Activated CD8-positive, alpha-beta T cell treated with anti-CD3 and anti-CD28 coated beads, Interleukin-2, amount 10 ng/mL, durations not matched to agents 7 days and 5 days (primary cell): ENCODE results near the gene ITGAE. TPM values are rescaled to one million over a fixed set of nuclear protein-coding genes. Genes with fewer than 3 reads are reported as not detected.

ENCODE experiments used
- ATAC-seq: fragments of 150-1000 bp; cut with Tn5 transposase; one replicate; pipeline ENCODE4 v1.10.0; 2021; ENCODE audit warnings: moderate library complexity
- CTCF ChIA-PET: fragments of 350-600 bp; sonication (Branson Sonifier 250); formaldehyde crosslinking; loops from one replicate; lab custom pipeline; 2021; ENCODE audit warnings: antibody characterized with exemption; lab: Charles Lee
- POLR2A ChIA-PET: fragments of 350-600 bp; sonication (Branson Sonifier 250); formaldehyde crosslinking; loops from one replicate; lab custom pipeline; 2021; ENCODE audit warnings: antibody characterized with exemption; lab: Charles Lee
- DNase-seq: peaks from one replicate; pipeline ENCODE4 v3.0.0-alpha.2; 2020
- H3K27ac Mint-ChIP-seq: one replicate; pipeline ENCODE4 v1.8.0; 2021; ENCODE audit warnings: mild to moderate bottlenecking, mixed read lengths
- H3K27me3 Mint-ChIP-seq: one replicate; pipeline ENCODE4 v1.8.0; 2021; ENCODE audit warnings: low read depth, mixed read lengths
- H3K36me3 Mint-ChIP-seq: one replicate; pipeline ENCODE4 v1.8.0; 2021; ENCODE audit warnings: low read depth, mixed read lengths
- H3K4me1 Mint-ChIP-seq: one replicate; pipeline ENCODE4 v1.8.0; 2021; ENCODE audit warnings: low read depth, mixed read lengths
- H3K4me3 Mint-ChIP-seq: one replicate; pipeline ENCODE4 v1.8.0; 2021; ENCODE audit warnings: mild to moderate bottlenecking, mixed read lengths
- H3K9me3 Mint-ChIP-seq: one replicate; pipeline ENCODE4 v1.8.0; 2022; ENCODE audit warnings: mixed read lengths; ENCODE audit not compliant: insufficient read depth
- total RNA-seq, 2 experiments: library from RNA; stranded (reverse); gene quantifications; one replicate each; pipeline ENCODE4 v1.2.3, GENCODE V29; 2021

Gene ITGAE
- total RNA-seq, 2 experiments from 2014 or later, result 22.9 to 23.2 TPM

DNA sequence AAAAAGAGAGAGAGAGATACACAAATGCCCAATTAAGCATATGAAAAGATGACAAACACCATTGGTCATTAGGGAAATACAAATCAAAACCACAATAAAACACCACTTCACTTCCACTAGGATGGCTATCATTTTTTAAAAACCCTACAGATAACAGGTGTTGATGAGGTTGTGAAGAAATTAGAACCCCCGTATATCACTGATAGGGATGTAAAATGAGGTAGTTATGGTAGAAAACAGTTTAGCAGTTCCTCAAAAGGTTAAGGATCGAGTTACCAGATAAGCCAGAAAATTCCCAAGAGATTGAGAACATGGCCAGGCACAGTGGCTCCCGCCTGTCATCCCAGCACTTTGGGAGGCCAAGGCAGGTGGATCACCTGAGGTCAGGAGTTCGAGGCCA, 107.8 kb downstream of the ITGAE start:
- CTCF ChIA-PET, result interaction anchor here (1.2 to 4.1 kb wide), 4 partner anchors 11 to 153 kb away, joined by 3 to 19 read pairs (median 8); partner anchors contain the start of gene NCBP3
- ATAC-seq (no peak), DNase-seq (no peak)
- H3K4me3 Mint-ChIP-seq, result no peak overlapping the region
- peaks cover 37% of the 10 kb centered on the region for H3K4me1 Mint-ChIP-seq
- peaks cover 8% of the 10 kb centered on the region for H3K36me3 Mint-ChIP-seq
- POLR2A ChIA-PET, result no interaction called here
- no peaks in the 10 kb centered on the region for H3K9me3 Mint-ChIP-seq
- no peaks in the 10 kb centered on the region for H3K27me3 Mint-ChIP-seq
- H3K27ac Mint-ChIP-seq, result no peak overlapping the region

DNA sequence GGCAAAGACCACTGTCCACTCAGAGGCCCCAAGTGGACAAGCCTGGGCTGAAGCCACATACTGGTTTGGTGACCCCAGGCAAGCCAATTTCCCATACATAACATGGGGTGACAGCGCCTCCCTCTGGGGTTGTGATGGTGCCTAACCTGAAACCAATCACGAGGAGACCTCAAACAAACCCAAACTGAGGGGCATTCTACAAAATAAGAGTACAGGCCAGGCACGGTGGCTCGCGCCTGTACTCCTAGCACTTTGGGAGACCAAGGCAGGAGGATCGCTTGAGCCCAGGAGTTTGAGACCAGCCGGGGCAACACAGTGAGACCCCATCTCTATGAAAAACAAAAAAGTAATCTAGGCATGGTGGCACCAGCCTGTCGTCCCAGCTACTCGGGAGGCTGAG, 108.6 kb downstream of the ITGAE start:
- Mint-ChIP-seq H3K9me3 (no peaks in the 10 kb centered on the region), H3K4me3 (no peak overlapping the region), H3K36me3 (peaks cover 3% of the 10 kb centered on the region), H3K27ac (no peak overlapping the region), H3K27me3 (no peaks in the 10 kb centered on the region), H3K4me1 (peaks cover 32% of the 10 kb centered on the region)
- ChIA-PET POLR2A (no interaction called here), CTCF (interaction anchor here (1.0 to 1.6 kb wide), 2 partner anchors 10 to 18 kb away, joined by 3 to 5 read pairs; no protein-coding TSS in a partner anchor)
- ATAC-seq, result no peak
- DNase-seq, result no peak

DNA sequence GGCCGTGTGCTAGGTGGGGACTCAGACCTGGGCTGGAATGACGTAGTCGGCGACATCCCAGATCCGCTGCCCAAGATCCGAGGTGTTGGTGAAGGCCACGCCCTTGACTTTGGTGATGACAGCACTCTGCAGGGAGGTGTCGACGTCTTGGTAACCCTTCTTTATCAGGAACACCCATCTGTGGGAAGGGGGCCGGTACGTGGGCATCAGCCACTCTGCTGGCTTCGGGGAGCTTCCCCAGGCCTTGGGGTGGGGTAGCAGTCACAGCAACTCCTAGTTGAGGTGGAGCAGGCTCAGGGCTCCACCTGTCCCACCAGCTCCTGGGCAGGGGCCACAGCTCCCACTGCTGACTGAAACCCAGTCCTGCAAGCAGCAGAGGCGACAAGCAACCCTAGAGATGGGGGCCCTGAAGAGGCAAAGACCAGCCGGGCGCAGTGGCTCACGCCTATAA, 109.3 kb downstream of the ITGAE start:
- H3K27me3 Mint-ChIP-seq, result no peaks in the 10 kb centered on the region

DNA sequence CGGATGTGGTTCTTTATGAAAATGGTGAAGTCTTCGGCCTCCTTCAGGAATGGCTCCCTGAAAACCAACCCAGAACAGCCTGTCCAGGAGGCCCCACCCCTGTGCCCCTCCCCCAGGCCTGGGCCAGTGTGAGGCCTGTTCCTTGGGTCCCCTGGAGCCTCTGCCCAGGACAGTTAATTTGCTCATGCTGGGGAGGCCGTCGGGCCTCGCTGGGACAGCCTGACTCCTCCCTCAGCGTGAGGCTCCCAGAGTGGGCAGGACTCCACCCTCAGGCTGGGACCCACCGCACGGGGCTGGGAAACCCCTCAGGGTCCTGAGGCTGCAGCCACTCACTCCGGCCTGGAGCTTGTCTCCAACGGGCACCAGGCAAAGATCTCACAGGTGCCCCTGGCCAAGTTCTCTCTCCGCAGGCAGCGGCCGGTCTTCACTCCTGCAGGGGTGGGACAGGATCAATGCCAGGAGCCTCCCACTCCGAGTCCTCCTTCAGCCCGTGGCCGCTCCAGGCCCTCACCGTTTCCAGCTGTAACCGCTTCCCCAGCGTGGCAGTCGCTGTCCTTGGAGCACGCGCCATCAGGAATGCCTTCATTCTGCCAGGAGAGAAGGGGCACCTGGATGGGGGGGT, 110.8 kb downstream of the ITGAE start:
- H3K9me3 Mint-ChIP-seq, result no peaks in the 10 kb centered on the region
- H3K4me3 Mint-ChIP-seq, result no peak overlapping the region
- no peak for ATAC-seq
- H3K4me1 Mint-ChIP-seq, result peaks cover 18% of the 10 kb centered on the region
- H3K36me3 Mint-ChIP-seq, result peaks cover 3% of the 10 kb centered on the region
- H3K27ac Mint-ChIP-seq, result no peak overlapping the region
- H3K27me3 Mint-ChIP-seq, result no peaks in the 10 kb centered on the region
- POLR2A ChIA-PET, result no interaction called here
- CTCF ChIA-PET, result no interaction called here
- DNase-seq, result no peak

More for the DNA sequence above, 109.3 kb downstream of the ITGAE start:
- no peak overlapping the region for H3K4me3 Mint-ChIP-seq
- CTCF ChIA-PET, result interaction anchor here (1.0 to 1.6 kb wide), 2 partner anchors 9 to 19 kb away, joined by 3 to 5 read pairs; no protein-coding TSS in a partner anchor
- H3K27ac Mint-ChIP-seq, result no peak overlapping the region
- H3K9me3 Mint-ChIP-seq, result no peaks in the 10 kb centered on the region
- ATAC-seq, result no peak
- peaks cover 3% of the 10 kb centered on the region for H3K36me3 Mint-ChIP-seq
- POLR2A ChIA-PET, result no interaction called here
- no peak for DNase-seq
- peaks cover 25% of the 10 kb centered on the region for H3K4me1 Mint-ChIP-seq

DNA sequence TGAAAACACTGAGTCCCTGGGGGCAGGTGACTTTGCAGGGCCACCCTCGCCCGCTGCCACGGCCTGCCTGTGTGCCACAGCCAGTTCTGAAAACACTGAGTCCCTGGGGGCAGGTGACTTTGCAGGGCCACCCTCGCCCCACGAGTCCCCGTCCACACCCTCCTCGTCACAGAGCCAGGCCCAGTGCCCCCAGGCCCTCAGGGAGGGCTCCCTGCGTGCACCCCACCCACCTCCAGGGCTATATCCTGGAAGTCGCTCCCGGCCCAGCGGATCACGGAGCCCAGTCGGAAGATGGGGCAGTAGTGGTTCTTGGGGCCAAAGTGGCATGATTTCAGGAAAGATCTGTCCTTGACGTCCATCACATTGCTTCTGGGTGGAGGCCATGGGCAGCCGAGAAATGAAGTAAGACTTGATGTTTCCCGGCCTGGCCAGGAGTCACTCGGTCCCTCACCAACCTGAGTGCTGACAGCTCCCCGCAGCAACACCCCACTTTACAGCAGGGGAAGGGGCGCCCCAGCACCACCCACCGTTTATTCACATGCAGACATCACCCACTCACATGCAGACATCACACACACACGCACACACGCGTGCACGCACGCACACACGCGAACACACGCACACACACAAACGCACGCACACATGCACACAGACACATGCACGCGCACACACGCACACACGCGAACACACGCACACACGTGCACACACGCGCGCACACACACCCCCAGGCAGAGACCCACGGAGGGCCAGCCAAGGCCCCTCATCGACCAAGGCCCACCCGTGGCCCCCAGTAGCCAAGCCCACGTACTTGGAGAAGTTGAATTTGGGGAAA, 111.5 kb downstream of the ITGAE start:
- H3K9me3 Mint-ChIP-seq, result no peaks in the 10 kb centered on the region
- peak overlapping the region; percentile 55 for H3K27ac Mint-ChIP-seq
- H3K4me1 Mint-ChIP-seq, result peaks cover 14% of the 10 kb centered on the region
- no peak overlapping the region for H3K4me3 Mint-ChIP-seq
- POLR2A ChIA-PET, result no interaction called here
- CTCF ChIA-PET, result no interaction called here
- DNase-seq (no peak), ATAC-seq (no peak)
- peaks cover 3% of the 10 kb centered on the region for H3K36me3 Mint-ChIP-seq
- no peaks in the 10 kb centered on the region for H3K27me3 Mint-ChIP-seq

DNA sequence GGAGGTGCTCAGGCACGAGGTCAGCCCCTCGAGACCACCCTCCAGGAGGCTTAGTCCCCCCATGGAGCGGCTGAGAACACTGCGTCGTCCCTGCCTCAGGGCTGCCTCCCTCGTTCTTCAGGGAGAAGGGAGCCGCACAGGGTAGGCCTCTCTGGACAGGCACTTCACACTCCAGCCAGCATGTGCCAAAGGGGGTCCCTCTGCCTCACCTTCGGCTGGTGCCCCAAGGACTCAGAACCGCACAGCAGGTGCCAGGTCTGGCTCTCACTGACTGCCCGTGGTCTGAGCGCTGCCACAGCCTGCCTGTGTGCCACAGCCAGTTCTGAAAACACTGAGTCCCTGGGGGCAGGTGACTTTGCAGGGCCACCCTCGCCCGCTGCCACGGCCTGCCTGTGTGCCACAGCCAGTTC, 112.1 kb downstream of the ITGAE start:
- CTCF ChIA-PET, result no interaction called here
- H3K4me3 Mint-ChIP-seq, result no peak overlapping the region

DNA sequence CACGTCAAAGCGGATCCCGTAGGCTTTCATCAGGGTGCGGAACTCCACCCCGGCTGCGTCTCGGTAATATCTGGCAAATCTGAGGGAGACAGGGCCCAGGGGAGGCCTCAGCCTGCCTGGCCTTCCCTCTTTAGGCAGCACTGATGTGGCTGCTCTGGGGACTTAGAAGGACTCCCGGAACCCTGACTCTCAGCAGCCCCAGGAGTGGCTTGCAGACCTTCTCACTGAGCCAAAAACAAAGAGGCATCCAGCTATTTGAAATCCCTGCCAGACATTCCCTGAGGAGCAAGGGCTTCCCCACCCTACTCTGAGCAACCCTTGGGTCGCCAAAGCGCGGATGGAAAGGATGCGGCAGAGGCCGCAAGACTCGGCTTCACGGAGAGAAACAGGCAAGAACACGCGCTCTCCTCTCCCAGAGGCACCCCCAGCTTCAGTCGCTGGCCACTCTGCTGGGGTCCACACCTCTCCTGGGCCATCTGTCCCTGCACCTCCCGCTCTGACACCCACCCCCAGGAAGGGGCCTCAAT, 112.9 kb downstream of the ITGAE start:
- peaks cover 8% of the 10 kb centered on the region for H3K4me1 Mint-ChIP-seq
- no peaks in the 10 kb centered on the region for H3K27me3 Mint-ChIP-seq
- CTCF ChIA-PET, result no interaction called here
- no peak overlapping the region for H3K27ac Mint-ChIP-seq
- POLR2A ChIA-PET, result interaction anchor here (0.6 kb wide), 1 partner anchor 19 kb away, joined by 3 read pairs; no protein-coding TSS in a partner anchor
- H3K36me3 Mint-ChIP-seq, result peaks cover 3% of the 10 kb centered on the region
- no peaks in the 10 kb centered on the region for H3K9me3 Mint-ChIP-seq
- no peak overlapping the region for H3K4me3 Mint-ChIP-seq
- no peak for DNase-seq
- no peak for ATAC-seq

More for the DNA sequence above, 112.1 kb downstream of the ITGAE start:
- Mint-ChIP-seq H3K27ac (no peak overlapping the region), H3K27me3 (no peaks in the 10 kb centered on the region), H3K9me3 (no peaks in the 10 kb centered on the region), H3K36me3 (peaks cover 3% of the 10 kb centered on the region), H3K4me1 (peaks cover 8% of the 10 kb centered on the region)
- POLR2A ChIA-PET, result no interaction called here
- ATAC-seq (no peak), DNase-seq (no peak)

DNA sequence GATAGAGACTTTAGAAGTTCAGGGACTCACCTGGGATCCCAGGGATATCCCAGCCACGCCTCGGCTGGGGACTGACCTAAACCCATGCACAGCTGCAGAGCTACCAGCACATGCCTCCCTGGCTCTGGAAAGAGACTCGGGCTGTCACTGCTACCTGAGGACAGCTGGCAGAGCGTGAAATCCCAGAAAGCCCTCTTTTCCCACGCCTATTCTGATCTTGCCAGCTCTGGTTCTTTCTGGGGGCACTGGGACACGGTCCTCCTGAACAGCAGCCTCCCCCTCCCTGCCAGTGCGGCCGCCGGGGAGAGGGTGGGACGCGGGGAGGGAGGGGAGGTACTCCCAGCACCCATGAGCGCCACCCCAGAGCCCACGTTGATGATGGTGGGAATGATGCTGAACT, 115.8 kb downstream of the ITGAE start:
- CTCF ChIA-PET, result interaction anchor here (0.7 to 1.0 kb wide), 2 partner anchors 38 to 42 kb away, joined by 3 to 4 read pairs; partner anchors contain the start of gene HASPIN
- ATAC-seq, result no peak
- H3K9me3 Mint-ChIP-seq, result no peaks in the 10 kb centered on the region
- peaks cover 4% of the 10 kb centered on the region for H3K36me3 Mint-ChIP-seq
- H3K27ac Mint-ChIP-seq, result no peak overlapping the region
- H3K4me1 Mint-ChIP-seq, result peaks cover 21% of the 10 kb centered on the region
- no peak overlapping the region for H3K4me3 Mint-ChIP-seq
- H3K27me3 Mint-ChIP-seq, result no peaks in the 10 kb centered on the region
- DNase-seq, result no peak
- POLR2A ChIA-PET, result no interaction called here

DNA sequence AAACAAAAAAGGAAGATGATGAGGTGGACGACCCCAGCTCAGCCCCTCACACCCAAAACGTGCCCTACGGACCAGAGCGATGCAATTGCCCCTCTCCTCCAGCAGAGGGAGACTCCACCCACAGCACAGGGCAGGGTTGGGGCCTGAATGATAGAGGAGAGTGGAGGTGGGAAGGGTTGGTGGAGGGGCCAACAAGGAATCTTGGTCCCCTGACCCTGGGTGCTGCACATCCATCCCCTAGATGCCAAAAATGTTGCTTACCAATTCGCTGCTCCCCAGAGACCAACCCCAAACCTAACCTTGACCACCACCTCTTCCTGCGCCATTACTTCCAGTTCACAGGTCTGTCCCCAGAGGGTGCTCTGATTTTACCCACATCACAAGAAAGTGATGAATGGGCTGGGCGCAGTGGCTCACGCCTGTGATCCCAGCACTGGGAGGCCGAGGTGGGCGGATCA, 117.9 kb downstream of the ITGAE start:
- Mint-ChIP-seq H3K9me3 (no peaks in the 10 kb centered on the region), H3K4me1 (peaks cover 25% of the 10 kb centered on the region), H3K27me3 (no peaks in the 10 kb centered on the region), H3K4me3 (no peak overlapping the region), H3K27ac (no peak overlapping the region), H3K36me3 (peaks cover 2% of the 10 kb centered on the region)
- ChIA-PET CTCF (interaction anchor here (0.6 to 2.2 kb wide), 29 partner anchors 8 to 231 kb away, joined by 3 to 29 read pairs (median 4); partner anchors contain the start of genes HASPIN, NCBP3 and P2RX5), POLR2A (interaction anchor here (0.6 kb wide), 1 partner anchor 41 kb away, joined by 3 read pairs; the partner anchor contains the start of gene HASPIN)
- peak; percentile 90 for ATAC-seq
- DNase-seq, result peak; percentile 74

DNA sequence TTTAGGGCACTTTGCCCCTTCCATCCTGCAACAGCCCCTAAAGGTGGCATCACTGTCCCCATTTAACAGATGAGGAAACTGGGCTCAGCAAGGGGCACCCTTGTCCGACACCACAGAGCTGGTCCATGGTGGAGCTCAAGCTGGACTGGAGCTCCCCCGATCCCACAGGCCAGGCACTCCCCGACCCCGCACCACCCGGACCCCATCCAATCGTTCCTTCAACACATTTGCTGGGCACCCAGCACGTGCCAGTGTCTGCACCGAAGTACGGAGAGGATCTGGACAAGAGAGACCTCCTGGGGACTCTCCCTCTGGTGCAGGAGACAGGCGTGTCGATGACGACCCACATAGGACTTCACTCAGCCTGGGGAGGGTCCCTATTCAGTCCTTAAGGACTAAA, 119.0 kb downstream of the ITGAE start:
- Mint-ChIP-seq H3K4me1 (peaks cover 25% of the 10 kb centered on the region), H3K9me3 (no peaks in the 10 kb centered on the region), H3K27ac (no peak overlapping the region), H3K4me3 (no peak overlapping the region), H3K27me3 (no peaks in the 10 kb centered on the region), H3K36me3 (peaks cover 2% of the 10 kb centered on the region)
- ChIA-PET POLR2A (no interaction called here), CTCF (interaction anchor here (0.8 to 2.2 kb wide), 16 partner anchors 8 to 164 kb away, joined by 3 to 29 read pairs (median 6); partner anchors contain the start of genes HASPIN, NCBP3 and P2RX5)
- DNase-seq (no peak), ATAC-seq (no peak)

DNA sequence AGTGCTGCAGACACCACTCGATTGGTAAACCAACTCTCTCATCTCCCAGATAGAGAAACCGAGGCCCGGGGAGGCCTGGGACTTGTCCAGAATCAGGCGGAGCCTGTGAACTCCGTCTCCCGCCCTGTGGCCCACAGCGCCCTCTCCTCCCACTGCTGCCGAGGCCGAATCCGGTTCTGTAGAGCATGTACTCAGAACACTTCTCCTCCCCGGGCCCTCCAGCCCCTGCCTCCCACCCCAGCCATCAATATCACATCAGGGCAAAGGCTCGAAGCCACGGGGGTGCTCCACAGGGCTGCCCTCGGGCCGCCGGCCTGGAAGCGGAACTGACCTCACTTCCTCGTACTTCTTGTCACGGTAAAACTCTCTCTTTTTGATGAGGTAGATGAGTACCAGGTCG, 119.4 kb downstream of the ITGAE start:
- no peak for ATAC-seq
- Mint-ChIP-seq H3K36me3 (peaks cover 2% of the 10 kb centered on the region), H3K27ac (no peak overlapping the region), H3K9me3 (no peaks in the 10 kb centered on the region), H3K4me1 (peaks cover 25% of the 10 kb centered on the region), H3K4me3 (no peak overlapping the region), H3K27me3 (no peaks in the 10 kb centered on the region)
- CTCF ChIA-PET, result no interaction called here
- no peak for DNase-seq
- POLR2A ChIA-PET, result no interaction called here
